Suprapubic skin (tissue), 4 donors: Measurements from ENCODE around the gene STRA6. TPM values are rescaled to one million over a fixed set of nuclear protein-coding genes. Genes with fewer than 3 reads are reported as not detected.

ENCODE experiments used
- DNase-seq, 2 donors: peaks; one replicate each; pipeline ENCODE4 v3.0.0-alpha.2; 2019; ENCODE audit warnings: low spot score in 2 of 2
- H3K27ac ChIP-seq: fragments of 200-600 bp; sonication (generic); one replicate; pipeline ENCODE4 v1.5.1; 2019
- H3K27me3 ChIP-seq: fragments of 200-600 bp; sonication (generic); one replicate; pipeline ENCODE4 v1.5.1; 2019
- H3K36me3 ChIP-seq: fragments of 200-600 bp; sonication (generic); one replicate; pipeline ENCODE4 v1.5.1; 2019
- H3K4me1 ChIP-seq: fragments of 200-600 bp; sonication (generic); one replicate; pipeline ENCODE4 v1.5.1; 2019
- H3K4me3 ChIP-seq: fragments of 200-600 bp; sonication (generic); one replicate; pipeline ENCODE4 v1.5.1; 2019; ENCODE audit warnings: mild to moderate bottlenecking
- H3K9me3 ChIP-seq: fragments of 200-600 bp; sonication (generic); one replicate; pipeline ENCODE4 v1.5.1; 2019
- CTCF ChIP-seq, 2 donors: fragments of 200-600 bp in 1 of 2; fragments of 450-650 bp in 1 of 2; sonication (generic) in 1 of 2; IDR thresholded peaks; one replicate each; pipeline ENCODE4 v1.5.1; 2016 to 2019; ENCODE audit warnings: antibody characterized with exemption in 2 of 2, mild to moderate bottlenecking in 1 of 2, moderate library complexity in 1 of 2
- EP300 ChIP-seq: sonication (generic); formaldehyde crosslinking; IDR thresholded peaks from one replicate; pipeline ENCODE4 v1.6.1; 2017; ENCODE audit warnings: antibody characterized with exemption
- POLR2A ChIP-seq, 2 donors: fragments of 450-650 bp; IDR thresholded peaks; one replicate each; pipeline ENCODE4 v1.6.1; 2017; ENCODE audit warnings: antibody characterized with exemption in 2 of 2, mild to moderate bottlenecking in 2 of 2, moderate library complexity in 2 of 2
- POLR2AphosphoS5 ChIP-seq, 3 donors: sonication (generic); formaldehyde crosslinking; IDR thresholded peaks; one replicate each; pipeline ENCODE4 v1.6.1; 2017; ENCODE audit warnings: antibody characterized with exemption in 3 of 3
- WGBS: methylation state at CpG from one replicate; pipeline ENCODE4 v1.1.5; 2018; 5-methylcytosine and 5-hydroxymethylcytosine counted together
- total RNA-seq, 4 donors: library from RNA; depleted of rRNA; stranded (reverse); fragments of >200 nt; gene quantifications; one replicate each; pipeline ENCODE4 v1.1.0, GENCODE V29; 2016

Gene STRA6
- total RNA-seq, 4 donors from 2014 or later, result 0.26 to 0.39 TPM; not detected in 2

- H3K27ac ChIP-seq, result no peak overlapping the region
- no peak for DNase-seq
- no peaks in the 10 kb centered on the region for H3K9me3 ChIP-seq
- no peaks in the 10 kb centered on the region for H3K36me3 ChIP-seq
- no peaks in the 10 kb centered on the region for H3K27me3 ChIP-seq
- TF ChIP-seq POLR2AphosphoS5 (IDR thresholded peaks at IDR 0.05) (no peak), EP300 (no peak), POLR2A (IDR thresholded peaks at IDR 0.05) (no peak), CTCF (IDR thresholded peaks at IDR 0.05) (no peak)
- no peaks in the 10 kb centered on the region for H3K4me1 ChIP-seq
- 87% methylated on average over 9 of the region's 9 CpGs for WGBS
- H3K4me3 ChIP-seq, result no peak overlapping the region
Measured at GRCh38 chr15:74157868-74158827, 44.4 kb downstream of the STRA6 start.

GRCh38 chr15:74156678-74157411 lies 45.7 kb downstream of the STRA6 start:
- Histone ChIP-seq H3K27ac (no peak overlapping the region), H3K9me3 (no peaks in the 10 kb centered on the region), H3K36me3 (no peaks in the 10 kb centered on the region), H3K27me3 (no peaks in the 10 kb centered on the region), H3K4me1 (no peaks in the 10 kb centered on the region), H3K4me3 (no peak overlapping the region)
- 24% methylated on average over 7 of the region's 7 CpGs for WGBS
- TF ChIP-seq POLR2AphosphoS5 (IDR thresholded peaks at IDR 0.05), result no peak
- TF ChIP-seq EP300, result no peak
- TF ChIP-seq CTCF (IDR thresholded peaks at IDR 0.05), result no peak
- no peak for TF ChIP-seq POLR2A (IDR thresholded peaks at IDR 0.05)
- DNase-seq, result peak in 1 of 2 donors; percentile 65

GRCh38 chr15:74155766-74156417 lies 46.7 kb downstream of the STRA6 start:
- Histone ChIP-seq H3K9me3 (no peaks in the 10 kb centered on the region), H3K4me1 (no peaks in the 10 kb centered on the region), H3K4me3 (no peak overlapping the region), H3K27me3 (no peaks in the 10 kb centered on the region), H3K27ac (no peak overlapping the region), H3K36me3 (no peaks in the 10 kb centered on the region)
- DNase-seq, result no peak
- TF ChIP-seq POLR2A (IDR thresholded peaks at IDR 0.05), result no peak
- no peak for TF ChIP-seq CTCF (IDR thresholded peaks at IDR 0.05)
- no peak for TF ChIP-seq EP300
- TF ChIP-seq POLR2AphosphoS5 (IDR thresholded peaks at IDR 0.05), result no peak
- 71% methylated on average over 14 of the region's 14 CpGs for WGBS

- Histone ChIP-seq H3K4me3 (no peak overlapping the region), H3K36me3 (no peaks in the 10 kb centered on the region), H3K4me1 (no peaks in the 10 kb centered on the region), H3K9me3 (peaks cover 3% of the 10 kb centered on the region), H3K27me3 (peaks cover 16% of the 10 kb centered on the region), H3K27ac (no peak overlapping the region)
- WGBS, result 67% methylated on average over 2 of the region's 2 CpGs
- no peak for DNase-seq
- no peak for TF ChIP-seq POLR2AphosphoS5 (IDR thresholded peaks at IDR 0.05)
- no peak for TF ChIP-seq POLR2A (IDR thresholded peaks at IDR 0.05)
- no peak for TF ChIP-seq CTCF (IDR thresholded peaks at IDR 0.05)
- no peak for TF ChIP-seq EP300
Measured at GRCh38 chr15:74147051-74147450, 55.5 kb downstream of the STRA6 start.
